ENCODE measurements around the gene CCDC188.

DNA sequence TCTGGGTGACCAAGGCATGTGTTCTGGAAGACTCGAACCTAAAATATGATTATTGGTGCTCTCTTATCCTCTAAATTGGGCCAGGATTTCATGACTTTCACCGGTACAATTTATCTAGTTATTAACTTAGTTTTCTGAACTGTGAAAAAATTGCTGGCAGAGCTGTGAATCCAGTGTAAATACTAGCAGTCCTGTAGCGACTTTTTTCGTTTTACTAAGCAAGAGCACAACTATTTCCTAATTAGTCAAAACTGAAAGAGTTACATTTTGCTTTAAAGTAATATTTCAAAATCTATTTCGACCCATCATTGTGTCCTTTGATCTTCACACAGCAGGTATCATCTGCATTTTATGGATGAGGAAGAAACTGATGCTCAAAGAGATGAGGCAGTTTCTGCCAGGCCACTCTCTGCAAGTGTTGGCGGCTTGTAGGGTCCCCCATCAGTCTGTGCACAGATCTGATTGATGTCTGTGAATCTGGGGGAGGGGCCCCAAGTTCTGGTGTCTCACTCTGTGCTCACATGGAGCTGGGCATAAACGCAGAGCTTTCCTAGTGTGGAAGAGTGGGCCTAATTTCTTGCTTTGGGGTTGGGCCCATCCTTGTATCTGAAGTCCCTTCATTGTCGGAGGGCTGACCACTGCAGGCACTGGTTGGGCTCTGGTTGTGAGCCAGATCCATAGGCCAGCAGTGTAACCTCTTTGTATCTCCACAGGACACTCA, 32.4 kb downstream of the CCDC188 start:
- no peak for TF ChIP-seq GATA3 (IDR thresholded peaks at IDR 0.05; ENCODE audit: low read depth, low read length)
- TF ChIP-seq GATA2 (IDR thresholded peaks at IDR 0.05; ENCODE audit: low read depth, low read length) = no peak
